HG03565 (cell line): ENCODE measurements around the gene GIMAP1.
A peak's percentile ranks its signal among the peaks of the same experiment; 100 is the strongest.
"Not testable (repeated sequence)": the region's sequence is repeated elsewhere in the genome, so short reads cannot be mapped to it uniquely, and the experiment has no call there.

Experiments used
- ATAC-seq: cut with Tn5 transposase; IDR thresholded peaks from one replicate; pipeline ENCODE4 v1.9.1; 2021; ENCODE audit warnings: mild to moderate bottlenecking, moderate library complexity; ENCODE audit not compliant: unreplicated experiment

The GIMAP1 gene

DNA sequence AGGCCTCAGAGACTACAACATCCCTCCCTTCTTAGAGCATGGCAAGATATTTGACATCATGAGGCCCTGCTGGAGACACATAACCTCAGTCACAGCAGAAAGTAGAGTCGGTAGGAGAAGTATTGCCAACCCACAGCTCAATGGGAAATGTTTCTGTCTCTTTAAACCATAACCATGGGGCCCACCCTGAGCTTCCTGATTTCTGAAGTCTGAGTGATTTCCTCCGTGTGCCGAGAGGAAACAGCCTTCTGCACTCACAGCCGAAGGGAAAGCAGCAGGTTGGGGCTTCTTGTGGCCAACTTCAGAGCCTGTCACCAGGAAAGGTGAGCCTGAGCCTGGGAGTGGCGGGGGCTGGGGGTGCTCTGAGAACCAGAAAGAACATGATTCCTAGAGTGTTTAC, at the start of gene GIMAP1:
GIMAP1 (plus strand) TSS at position 246 of the 400 bp plus-strand sequence. CDS start 2,435 bp downstream, outside the sequence.
- ATAC-seq, result no peak

DNA sequence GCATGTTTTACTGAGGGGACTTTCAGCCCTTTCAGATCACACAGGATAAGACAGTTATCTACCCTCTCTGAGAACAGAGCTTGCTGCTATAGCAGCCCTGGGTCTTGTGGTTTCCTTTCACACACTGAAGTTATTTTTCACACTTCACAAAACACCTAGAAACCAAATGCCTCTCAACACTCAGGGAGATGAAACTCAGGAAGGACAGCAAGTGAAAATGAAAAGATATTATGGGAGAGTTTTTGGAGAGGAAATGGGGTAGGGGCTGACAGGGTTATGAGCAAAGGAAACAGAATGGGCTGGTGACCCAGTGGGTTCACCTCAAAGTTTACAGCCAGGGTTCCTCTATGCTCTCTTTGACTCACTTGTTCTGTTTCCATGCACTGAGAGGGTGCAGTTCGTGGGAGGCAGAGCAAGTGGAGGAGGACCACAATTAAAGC, 47.9 kb upstream of the GIMAP1 start:
- ATAC-seq, result peak; percentile 77

DNA sequence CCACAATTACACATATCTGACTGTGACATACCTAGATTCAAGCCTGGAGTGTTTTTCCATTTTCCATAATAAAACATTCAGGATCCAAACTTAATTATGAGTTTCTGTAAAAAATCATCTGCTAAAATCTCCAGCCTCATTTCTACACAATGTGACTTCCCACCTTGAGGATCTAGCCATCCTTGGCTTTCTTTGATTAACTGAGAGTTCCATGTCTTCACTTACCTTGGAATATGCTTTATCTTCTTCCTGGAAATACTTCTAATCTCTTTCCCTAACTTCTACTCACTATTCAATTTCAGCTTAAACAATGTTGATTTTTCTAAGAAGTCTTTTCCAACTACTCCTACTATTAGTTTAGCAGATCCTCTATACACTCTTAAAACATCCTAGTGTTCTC, 47.4 kb upstream of the GIMAP1 start:
- ATAC-seq, result no peak

DNA sequence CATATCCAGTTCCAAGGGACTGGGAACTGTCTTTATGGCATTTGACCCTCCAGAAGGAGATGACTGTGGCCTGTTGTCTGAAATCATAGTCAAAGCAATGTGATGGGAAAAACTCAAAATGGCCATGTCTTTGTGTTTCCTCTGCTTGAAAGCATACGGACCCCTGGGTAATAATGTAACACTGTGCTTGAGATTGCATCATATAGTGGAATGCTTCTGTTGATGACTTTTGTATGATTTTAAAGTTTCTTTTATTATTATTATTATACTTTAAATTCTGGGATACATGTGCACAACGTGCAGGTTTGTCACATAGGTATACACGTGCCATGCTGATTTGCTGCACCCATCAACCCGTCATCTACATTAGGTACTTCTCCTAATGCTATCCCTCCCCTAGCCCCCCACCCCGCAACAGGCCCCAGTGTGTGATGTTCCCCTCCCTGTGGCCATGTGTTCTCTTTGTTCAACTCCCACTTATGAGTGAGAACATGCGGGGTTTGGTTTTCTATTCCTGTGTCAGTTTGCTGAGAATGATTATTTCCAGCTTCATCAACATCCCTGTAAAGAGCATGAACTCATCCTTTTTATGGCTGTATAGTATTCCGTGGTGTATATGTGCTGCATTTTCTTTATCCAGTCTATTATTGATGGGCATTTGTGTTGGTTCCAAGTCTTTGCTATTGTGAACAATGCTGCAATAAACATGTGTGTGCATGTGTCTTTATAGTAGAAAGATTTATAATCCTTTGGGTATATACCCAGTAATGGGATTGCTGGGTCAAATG, 44.4 kb upstream of the GIMAP1 start:
- not testable (repeated sequence) for ATAC-seq

DNA sequence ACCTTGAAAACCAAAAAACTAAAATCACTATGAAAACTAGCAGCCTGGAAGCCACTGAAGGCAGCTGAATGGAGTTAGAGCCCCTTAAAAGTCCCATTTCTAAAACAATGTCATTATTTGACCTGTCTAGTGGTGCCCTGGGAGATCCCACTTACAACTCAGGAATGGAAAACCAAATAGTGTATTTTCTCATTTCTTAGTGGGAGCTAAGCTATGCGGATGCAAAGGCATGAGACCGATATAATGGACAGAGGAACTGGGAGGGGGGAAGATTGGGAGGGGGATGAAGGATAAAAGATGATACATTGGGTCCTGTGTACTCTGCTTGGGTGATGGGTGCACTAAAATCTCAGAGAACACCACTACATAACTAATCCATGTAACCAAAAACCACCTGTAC, 40.7 kb upstream of the GIMAP1 start:
- no peak for ATAC-seq

DNA sequence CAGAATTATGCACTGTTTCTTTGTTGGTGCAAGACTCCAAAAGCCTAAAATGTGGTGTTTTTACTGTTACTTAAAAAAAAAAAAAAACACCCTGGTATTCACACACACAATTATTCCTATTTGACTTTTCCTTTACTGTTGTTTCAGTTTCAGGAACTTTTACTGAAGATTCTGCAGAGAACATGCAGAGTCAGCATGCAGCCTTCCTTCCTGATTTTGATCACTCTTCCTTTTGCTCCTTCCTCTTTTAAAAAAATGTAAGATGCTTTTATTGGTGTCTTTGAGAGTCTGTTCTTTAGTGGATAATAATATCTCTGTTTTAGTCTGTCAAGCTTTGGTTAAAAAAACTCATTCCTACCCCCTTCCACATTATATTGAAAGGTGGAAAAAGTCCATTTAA, 40.1 kb upstream of the GIMAP1 start:
- ATAC-seq, result not testable (repeated sequence)

DNA sequence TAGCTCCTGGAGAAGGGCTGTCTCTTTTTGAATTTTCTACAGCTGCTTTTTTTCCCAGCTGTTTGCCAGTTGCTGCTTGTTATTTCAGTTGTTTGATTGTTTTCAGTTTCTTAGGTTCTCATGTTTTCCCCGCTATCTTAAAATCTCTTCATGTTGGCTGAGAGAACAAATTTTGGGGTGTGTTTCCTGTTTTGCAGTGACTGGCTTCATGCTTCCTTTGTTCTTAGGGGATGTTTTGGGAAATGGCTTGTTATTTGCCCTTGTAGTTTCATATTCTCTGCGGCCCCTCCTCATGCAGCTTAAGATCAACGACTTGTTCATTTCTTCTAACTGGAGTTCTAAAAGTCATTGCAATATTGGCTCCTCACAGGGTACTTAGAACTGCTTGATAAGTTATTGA, 39.6 kb upstream of the GIMAP1 start:
- ATAC-seq, result not testable (repeated sequence)

DNA sequence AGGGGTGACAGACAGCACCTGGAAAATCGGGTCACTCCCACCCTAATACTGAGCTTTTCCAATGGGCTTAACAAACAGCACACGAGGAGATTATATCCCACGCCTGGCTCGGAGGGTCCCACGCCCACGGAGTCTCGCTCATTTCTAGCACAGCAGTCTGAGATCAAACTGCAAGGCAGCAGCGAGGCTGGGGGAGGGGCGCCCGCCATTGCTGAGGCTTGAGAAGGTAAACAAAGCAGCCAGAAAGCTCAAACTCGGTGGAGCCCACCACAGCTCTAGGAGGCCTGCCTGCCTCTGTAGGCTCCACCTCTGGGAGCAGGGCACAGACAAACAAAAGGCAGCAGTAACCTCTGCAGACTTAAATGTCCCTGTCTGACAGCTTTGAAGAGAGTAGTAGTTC, 37.8 kb upstream of the GIMAP1 start:
- ATAC-seq, result not testable (repeated sequence)

DNA sequence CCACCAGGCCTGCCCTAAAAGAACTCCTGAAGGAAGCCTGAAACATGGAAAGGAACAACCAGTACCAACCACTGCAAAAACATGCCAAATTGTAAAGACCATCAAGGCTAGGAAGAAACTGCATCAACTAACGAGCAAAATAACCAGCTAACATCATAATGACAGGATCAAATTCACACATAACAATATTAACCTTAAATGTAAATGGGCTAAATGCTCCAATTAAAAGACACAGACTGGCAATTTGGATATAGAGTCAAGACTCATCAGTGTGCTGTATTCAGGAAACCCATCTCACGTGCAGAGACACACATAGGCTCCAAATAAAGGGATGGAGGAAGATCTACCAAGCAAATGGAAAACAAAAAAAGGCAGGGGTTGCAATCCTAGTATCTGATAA, 36.0 kb upstream of the GIMAP1 start:
- ATAC-seq, result not testable (repeated sequence)

DNA sequence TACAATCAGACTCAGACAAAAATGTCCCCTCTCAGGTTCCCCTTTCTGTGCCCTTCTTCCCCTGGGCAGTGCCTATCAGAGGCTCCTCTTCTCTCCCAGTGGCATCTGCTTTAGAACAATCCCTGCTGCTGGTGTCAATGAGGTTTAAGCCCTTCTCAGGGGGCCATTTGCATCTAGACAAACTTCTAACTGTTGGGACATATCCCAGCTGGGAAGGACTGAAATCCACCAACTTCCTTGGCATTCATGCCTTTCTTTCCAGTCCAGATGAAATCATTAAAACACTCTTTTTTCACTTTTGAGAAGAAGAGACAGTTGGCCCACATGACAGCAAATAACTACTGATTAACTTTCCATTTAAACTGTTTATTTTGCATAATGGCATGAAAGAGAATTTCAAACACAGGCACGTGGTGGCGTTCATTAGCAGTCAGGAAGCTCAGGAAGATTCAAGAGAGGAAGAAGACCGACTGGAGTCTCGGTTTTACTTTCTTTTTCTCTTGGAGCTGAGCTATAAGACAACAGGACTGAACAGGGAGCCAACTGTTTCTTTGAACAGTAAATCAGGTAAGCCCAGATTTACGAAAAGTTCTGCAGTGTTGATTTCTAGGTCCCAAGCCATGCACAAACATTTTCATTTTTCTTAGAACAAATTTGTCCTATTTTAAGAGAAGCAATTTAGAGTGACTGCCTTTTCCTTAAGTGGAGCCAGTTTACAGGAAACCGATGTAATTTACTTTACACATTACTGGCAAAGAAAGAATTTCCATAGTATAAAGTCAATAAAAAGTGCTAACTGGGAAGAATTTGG, 31.0 kb upstream of the GIMAP1 start, which contains the start of gene GIMAP2:
GIMAP2 (plus strand) TSS at position 488 of the 811 bp plus-strand sequence. CDS start 1,354 bp downstream, outside the sequence.
- peak; percentile 77 for ATAC-seq

DNA sequence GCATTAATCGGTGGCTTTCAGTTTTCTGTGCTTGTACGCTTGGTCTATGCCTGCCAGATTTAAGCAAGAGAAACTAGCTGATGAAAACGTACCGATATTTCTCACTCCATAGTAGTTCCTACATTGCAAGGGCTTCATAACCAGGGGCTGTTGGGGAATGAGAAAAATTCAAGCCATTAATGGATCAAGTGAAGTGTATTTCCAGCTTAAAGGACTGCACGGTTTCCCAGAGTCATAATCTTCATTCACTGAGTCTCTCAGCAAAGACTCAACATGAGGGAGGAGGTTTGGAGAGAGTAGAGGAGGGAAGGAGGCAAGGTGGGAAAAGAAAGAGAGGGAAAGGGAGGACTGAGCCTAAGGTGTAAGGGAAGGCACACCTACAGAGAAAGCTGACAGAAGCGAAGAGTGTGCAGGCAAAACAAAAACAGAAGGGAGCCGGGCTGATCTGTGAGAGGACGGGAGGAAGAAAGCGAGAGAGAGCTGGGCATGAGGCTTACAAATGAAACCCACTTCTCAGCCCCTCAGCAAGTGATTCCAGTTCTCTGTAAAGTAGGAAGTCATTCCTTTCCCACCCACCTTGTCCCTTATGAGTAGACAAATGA, 30.3 kb upstream of the GIMAP1 start:
- no peak for ATAC-seq

DNA sequence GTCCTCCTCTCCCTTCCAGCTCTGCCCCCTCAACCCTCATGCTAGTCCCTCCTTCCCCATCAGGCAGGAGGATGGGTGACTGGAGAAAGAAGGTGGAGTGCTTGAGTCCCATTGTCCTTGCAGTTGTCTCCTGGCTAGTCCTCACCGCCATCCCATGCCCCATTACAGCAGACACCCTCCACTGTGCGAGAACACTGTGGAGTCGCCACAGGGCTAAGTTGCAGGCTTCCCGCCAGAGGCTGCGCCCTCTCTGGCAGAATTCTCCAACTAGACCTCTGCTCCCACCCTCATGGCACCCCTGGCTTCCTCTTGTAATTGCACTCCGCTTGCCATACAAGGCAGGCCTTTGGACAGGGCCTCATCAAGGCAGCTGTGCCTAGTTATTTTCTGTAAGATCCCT, 27.8 kb upstream of the GIMAP1 start:
- ATAC-seq, result no peak

DNA sequence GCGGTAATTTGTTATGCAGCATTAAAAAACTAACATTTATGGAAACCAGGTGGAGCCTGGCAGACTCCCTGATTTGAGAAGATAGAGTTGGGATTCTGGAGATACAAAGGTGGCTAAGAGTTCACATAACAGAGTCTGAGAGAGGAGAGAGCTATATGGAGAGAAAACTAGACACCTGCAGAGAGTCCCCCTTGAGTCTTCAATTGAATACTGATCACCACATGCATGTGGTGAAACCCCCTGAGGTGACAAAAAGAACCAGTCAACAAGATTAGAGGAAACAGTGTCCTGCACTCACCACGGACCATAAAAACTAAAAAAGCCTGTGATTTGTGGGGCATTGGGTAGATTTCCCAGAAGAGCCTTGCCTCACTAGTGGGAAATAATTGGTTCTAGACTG, 20.8 kb upstream of the GIMAP1 start:
- ATAC-seq, result no peak

DNA sequence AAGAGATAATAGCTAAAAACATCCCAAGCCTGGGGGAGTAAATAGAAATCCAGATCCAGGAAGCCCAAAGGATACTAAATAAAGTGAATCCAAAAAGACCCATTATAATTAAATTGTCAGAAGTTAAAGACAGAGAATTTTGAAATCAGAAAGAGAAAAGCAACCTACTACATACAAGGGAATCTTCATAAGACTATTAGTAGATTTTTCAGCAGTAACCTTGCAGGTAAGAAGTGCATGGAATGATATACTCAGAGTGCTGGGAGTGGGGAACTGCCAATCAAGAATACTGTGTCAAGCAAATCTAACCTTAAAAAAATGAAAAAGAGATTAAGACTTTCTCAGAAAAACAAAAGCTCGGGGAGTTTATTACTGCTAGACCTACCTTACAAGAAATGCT, 13.2 kb upstream of the GIMAP1 start:
- no peak for ATAC-seq

DNA sequence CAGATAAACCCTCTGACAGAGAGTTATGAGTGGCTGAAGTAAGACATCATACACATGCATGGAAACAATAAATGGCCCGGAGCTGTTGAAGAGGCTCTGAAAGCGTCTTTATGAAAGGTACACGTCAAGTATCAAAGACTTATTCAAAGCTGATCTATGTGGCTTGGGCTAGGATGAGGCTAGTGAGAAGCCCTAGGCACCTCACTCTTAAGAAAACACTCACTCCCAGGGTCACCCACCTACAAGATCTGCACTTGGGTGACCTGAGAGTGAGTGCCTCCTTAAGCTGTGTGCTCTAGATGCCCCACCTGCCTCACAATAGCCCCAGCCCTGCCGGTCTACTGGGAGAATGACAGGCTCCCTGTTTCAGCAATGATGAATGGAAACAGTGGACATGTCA, 1.1 kb upstream of the GIMAP1 start:
- ATAC-seq, result no peak

DNA sequence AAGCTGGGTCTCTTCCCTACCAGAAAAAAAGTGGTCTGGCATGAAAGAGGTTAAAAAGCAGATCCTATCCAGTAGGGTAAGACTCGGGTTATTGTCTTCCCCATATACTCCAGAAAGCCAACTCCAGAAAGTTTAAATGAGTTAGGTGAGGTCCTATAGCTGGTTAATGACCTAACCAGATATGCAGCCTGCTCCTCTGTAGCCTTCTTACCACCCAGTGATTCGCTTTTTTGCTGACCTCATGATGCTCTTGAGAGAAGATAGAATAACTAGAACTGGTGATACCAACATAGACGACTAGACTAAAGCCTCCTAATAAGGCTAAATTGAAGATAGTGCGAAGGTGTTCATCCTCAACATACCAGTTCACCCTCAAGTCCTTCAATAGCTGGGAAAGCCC, 675 bp upstream of the GIMAP1 start:
- no peak for ATAC-seq

DNA sequence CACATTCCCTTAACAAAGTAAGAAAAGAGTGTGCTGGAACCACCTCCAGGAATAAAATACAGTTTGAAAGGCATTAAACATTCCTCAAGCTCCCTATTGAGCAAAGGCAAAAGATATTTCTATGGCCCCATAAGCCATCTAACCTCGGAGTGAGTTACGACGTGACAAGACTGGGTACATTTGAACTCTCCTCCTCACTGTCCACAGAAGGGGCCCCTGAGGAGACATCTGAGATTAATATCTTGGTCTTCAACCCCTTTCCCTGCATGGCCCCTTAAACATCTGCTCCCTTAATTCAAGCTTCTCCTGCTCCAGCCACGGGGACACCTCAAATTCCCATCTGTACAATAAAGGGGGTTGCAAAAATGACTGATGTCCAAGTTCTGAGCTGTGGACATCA, 526 bp downstream of the GIMAP1 start:
- no peak for ATAC-seq

DNA sequence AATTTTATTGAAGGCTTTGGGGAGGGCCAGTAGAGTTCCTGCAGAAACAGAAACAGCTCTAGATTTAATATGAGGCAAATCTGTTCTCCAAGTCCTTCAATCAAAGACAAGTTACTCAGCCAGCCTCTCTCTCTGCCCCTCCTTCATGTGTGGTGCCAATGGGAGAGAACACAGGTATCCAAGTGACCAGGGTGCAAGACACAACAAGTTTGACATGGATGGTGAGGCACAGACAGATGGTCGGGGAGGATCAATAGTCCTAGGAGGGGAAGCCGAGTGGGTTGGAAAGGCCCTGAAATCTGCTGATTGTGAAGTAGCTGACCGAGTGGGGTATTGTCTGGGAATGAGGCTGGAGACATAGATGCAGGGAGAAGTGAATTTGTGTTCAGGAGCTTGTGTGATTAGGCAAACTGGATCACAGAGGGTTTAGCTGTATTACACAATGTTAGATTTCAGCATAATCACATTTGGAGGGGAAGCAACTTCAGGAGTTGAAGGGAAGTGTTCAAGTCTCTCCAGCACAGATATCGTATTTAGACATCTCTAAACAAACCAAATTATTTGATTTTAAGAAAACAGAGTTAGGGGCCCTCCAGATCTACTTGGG, 1.5 kb downstream of the GIMAP1 start:
- ATAC-seq, result no peak

DNA sequence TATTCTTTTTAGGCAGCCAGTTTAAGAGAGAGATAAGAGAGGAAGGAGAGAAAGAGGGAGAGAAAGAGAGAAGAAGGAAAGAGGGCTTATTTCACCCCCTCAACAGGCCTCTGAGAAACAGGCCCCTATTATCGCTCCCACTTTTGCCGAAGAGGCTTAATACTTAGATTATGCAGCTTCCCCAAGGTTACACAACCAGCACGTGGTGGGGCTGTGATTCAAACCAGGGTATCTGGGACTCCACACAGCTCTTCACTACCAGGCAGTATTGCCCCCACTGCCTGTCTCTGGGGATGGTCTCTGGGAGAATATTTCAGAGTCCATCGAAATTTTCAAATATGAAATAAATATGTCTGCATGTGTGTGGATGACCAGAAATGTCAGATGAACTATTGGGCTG, 3.0 kb downstream of the GIMAP1 start:
- no peak for ATAC-seq

DNA sequence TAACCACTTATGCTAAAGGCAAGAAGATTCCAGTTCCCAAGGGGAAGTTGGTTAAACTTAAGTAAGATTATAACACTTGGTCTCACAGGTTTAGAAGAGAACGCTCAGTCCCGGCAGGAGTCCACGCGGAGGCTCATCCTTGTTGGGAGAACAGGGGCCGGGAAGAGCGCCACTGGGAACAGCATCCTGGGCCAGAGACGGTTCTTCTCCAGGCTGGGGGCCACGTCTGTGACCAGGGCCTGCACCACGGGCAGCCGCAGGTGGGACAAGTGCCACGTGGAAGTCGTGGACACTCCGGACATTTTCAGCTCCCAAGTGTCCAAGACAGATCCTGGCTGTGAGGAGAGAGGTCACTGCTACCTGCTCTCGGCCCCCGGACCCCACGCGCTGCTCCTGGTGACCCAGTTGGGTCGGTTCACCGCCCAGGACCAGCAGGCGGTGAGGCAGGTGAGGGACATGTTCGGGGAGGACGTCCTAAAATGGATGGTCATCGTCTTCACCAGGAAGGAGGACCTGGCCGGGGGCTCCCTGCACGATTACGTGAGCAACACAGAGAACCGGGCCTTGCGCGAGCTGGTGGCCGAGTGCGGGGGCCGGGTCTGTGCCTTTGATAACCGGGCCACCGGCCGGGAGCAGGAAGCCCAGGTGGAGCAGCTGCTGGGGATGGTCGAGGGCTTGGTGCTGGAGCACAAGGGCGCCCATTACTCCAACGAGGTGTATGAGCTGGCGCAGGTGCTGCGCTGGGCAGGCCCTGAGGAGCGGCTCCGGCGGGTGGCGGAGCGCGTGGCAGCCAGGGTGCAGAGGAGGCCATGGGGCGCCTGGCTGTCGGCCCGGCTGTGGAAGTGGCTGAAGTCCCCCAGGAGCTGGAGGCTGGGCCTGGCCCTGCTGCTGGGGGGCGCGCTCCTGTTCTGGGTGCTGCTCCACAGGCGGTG, 3.8 kb downstream of the GIMAP1 start:
- no peak for ATAC-seq
